Osteoblast (primary cell): ENCODE results near the gene UAP1. TPM values are rescaled to one million over a fixed set of nuclear protein-coding genes. Genes with fewer than 3 reads are reported as not detected.

Experiments used
- DNase-seq: peaks from one replicate; pipeline ENCODE4 v3.0.0; 2011; ENCODE audit warnings: low spot score, mixed read lengths; ENCODE audit not compliant: insufficient read length; ENCODE audit errors: missing footprints
- H2AFZ ChIP-seq: 2 replicates; pipeline ENCODE4 v1.6.0; 2011; ENCODE audit warnings: mild to moderate bottlenecking, low read length
- H3K27ac ChIP-seq: 2 replicates; pipeline ENCODE4 v1.5.1; 2011; ENCODE audit warnings: mild to moderate bottlenecking, low read depth, low read length, moderate library complexity
- H3K27me3 ChIP-seq: 2 replicates; pipeline ENCODE4 v1.6.0; 2012; ENCODE audit warnings: mild to moderate bottlenecking, control low read depth, inconsistent platforms, low read length, moderate library complexity; ENCODE audit not compliant: insufficient read depth
- H3K36me3 ChIP-seq: 2 replicates; pipeline ENCODE4 v1.5.1; 2011; ENCODE audit warnings: mild to moderate bottlenecking, low read length, control low read depth, moderate library complexity; ENCODE audit not compliant: insufficient read depth
- H3K4me1 ChIP-seq: 2 replicates; pipeline ENCODE4 v1.5.1; 2011; ENCODE audit warnings: mild to moderate bottlenecking, low read length, control low read depth, moderate library complexity; ENCODE audit not compliant: insufficient read depth
- H3K4me2 ChIP-seq: 2 replicates; pipeline ENCODE4 v1.6.0; 2011; ENCODE audit warnings: mild to moderate bottlenecking, low read length; ENCODE audit not compliant: insufficient read depth
- H3K4me3 ChIP-seq: fragments of 200-600 bp; sonication (generic); 3 replicates; pipeline ENCODE4 v1.5.1; 2012; ENCODE audit warnings: mild to moderate bottlenecking, low read length, inconsistent platforms; ENCODE audit not compliant: insufficient read depth
- H3K79me2 ChIP-seq: 2 replicates; pipeline ENCODE4 v1.6.0; 2012; ENCODE audit warnings: mild to moderate bottlenecking, low read length, control low read depth, inconsistent platforms; ENCODE audit not compliant: insufficient read depth
- H3K9me3 ChIP-seq: 2 replicates; pipeline ENCODE4 v1.5.1; 2011; ENCODE audit warnings: low read depth, low read length, control low read depth
- H4K20me1 ChIP-seq: 2 replicates; pipeline ENCODE4 v1.6.0; 2012; ENCODE audit warnings: mild to moderate bottlenecking, low read length, control low read depth; ENCODE audit not compliant: insufficient read depth
- CTCF ChIP-seq: IDR thresholded peaks from 2 replicates; pipeline ENCODE4 v1.5.1; 2011; ENCODE audit warnings: mild to moderate bottlenecking, low read depth, low read length, moderate library complexity; ENCODE audit errors: extremely low read depth
- total RNA-seq: library from RNA; depleted of rRNA; stranded (reverse); fragments of >200 nt; gene quantifications from 2 replicates; pipeline ENCODE4 v1.2.3, GENCODE V29; 2012

UAP1 gene
- total RNA-seq, 1 donor, result 141 TPM

- Histone ChIP-seq H3K79me2 (peaks cover 1% of the 10 kb centered on the region), H2AFZ (no peak overlapping the region), H4K20me1 (no peaks in the 10 kb centered on the region), H3K9me3 (no peaks in the 10 kb centered on the region), H3K27me3 (no peaks in the 10 kb centered on the region), H3K4me1 (peaks cover 26% of the 10 kb centered on the region), H3K36me3 (no peaks in the 10 kb centered on the region), H3K27ac (peak overlapping the region; percentile 29), H3K4me3 (no peak overlapping the region), H3K4me2 (no peak overlapping the region)
- no peak for TF ChIP-seq CTCF
- DNase-seq, result no peak
Measured at GRCh38 chr1:162535501-162535900, 26.0 kb upstream of the UAP1 start.

DNA sequence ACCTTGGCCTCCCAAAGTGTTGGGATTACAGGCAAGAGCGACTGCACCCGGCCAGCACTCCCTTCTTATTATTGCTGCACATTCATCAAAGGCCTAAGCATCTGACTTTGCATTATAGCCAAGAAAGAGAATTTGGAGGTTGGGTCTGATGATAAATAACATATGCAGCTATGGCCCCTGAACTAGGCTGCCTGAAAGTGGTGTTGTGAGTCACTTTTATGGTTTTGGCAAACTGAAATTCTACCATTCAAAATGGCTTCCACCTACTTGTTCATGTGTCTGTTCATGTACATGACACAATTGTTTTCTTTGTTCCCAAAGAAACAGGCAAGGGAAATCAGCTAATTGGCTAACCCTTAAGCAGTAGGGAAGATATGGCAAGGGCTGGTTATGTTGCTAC is 25.0 kb upstream of the UAP1 start:
- Histone ChIP-seq H4K20me1 (no peaks in the 10 kb centered on the region), H2AFZ (no peak overlapping the region), H3K27ac (peak overlapping the region; percentile 79), H3K4me3 (no peak overlapping the region), H3K9me3 (no peaks in the 10 kb centered on the region), H3K27me3 (no peaks in the 10 kb centered on the region), H3K79me2 (no peaks in the 10 kb centered on the region), H3K4me1 (peaks cover 32% of the 10 kb centered on the region), H3K36me3 (no peaks in the 10 kb centered on the region), H3K4me2 (no peak overlapping the region)
- peak; percentile 82 for DNase-seq
- no peak for TF ChIP-seq CTCF

DNA sequence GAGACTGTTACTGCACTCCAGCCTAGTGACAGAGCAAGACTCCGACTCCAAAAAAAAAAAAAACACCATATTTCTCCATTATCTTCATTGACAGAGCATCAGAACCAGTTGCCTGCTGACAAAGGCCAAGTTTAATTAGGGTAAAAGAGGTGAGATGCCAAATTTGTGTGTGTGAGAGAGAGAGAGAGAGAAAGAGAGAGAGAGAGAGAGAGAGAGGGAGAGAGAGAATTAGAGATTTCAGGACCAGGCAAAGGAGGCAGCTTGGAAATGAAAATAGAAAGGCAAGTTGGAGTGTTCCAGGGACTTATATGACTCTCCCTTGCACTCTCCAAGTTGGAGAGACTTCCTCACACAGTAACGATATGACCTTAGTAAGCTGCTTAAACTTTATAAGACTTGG is 24.3 kb upstream of the UAP1 start:
- H2AFZ ChIP-seq, result no peak overlapping the region
- no peak overlapping the region for H3K4me2 ChIP-seq
- no peaks in the 10 kb centered on the region for H3K79me2 ChIP-seq
- no peaks in the 10 kb centered on the region for H4K20me1 ChIP-seq
- H3K9me3 ChIP-seq, result no peaks in the 10 kb centered on the region
- H3K27me3 ChIP-seq, result no peaks in the 10 kb centered on the region
- DNase-seq, result no peak
- no peaks in the 10 kb centered on the region for H3K36me3 ChIP-seq
- peak overlapping the region; percentile 79 for H3K27ac ChIP-seq
- H3K4me3 ChIP-seq, result no peak overlapping the region
- H3K4me1 ChIP-seq, result peaks cover 38% of the 10 kb centered on the region
- no peak for TF ChIP-seq CTCF

DNA sequence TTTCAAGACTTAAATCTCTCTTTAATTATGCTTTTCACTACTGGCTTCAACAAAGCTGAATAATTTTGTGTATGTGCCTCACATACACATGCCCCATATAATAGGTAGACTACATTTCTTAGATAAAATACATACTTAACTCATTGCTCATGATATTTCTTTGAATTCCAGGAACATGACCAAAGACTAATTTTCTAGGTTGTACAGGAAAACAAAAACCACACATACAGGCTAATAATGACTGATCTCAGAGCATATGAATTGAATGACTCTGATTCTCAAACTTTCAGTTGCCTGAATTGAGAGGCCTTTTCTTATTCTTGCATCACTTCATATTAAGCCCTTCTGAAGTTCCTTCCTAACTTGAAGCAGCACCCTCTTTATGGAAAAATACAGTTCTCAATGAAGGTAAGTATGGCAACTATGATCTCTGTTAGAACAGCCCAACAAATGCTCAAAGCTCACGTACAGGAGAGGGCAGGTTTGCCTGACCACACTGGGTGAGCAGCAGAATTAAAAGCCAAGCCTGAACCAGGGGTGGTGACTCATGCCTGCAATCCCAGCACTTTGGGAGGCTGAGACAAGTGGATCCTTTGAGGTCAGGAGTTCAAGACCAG is 22.6 kb upstream of the UAP1 start:
- Histone ChIP-seq H3K9me3 (peaks cover 2% of the 10 kb centered on the region), H3K27ac (peak overlapping the region; percentile 79), H3K4me2 (peak overlapping the region; percentile 34), H2AFZ (no peak overlapping the region), H4K20me1 (no peaks in the 10 kb centered on the region), H3K79me2 (no peaks in the 10 kb centered on the region), H3K4me1 (peaks cover 42% of the 10 kb centered on the region), H3K36me3 (no peaks in the 10 kb centered on the region), H3K4me3 (no peak overlapping the region), H3K27me3 (no peaks in the 10 kb centered on the region)
- no peak for TF ChIP-seq CTCF
- DNase-seq, result peak; percentile 82
